Glutamatergic neuron (in vitro differentiated cells): ENCODE data around the gene VKORC1L1. TPM values are rescaled to one million over a fixed set of nuclear protein-coding genes. Genes with fewer than 3 reads are reported as not detected.
"Not testable (repeated sequence)": the region's sequence is repeated elsewhere in the genome, so short reads cannot be mapped to it uniquely, and the experiment has no call there.

ENCODE experiments used
- DNase-seq: peaks from one replicate; pipeline ENCODE4 v3.0.0; 2022
- H3K27ac Mint-ChIP-seq: one replicate; pipeline ENCODE4 v1.8.0; 2020; ENCODE audit warnings: mild to moderate bottlenecking, mixed read lengths, inconsistent platforms; ENCODE audit not compliant: unreplicated experiment
- H3K27me3 Mint-ChIP-seq: one replicate; pipeline ENCODE4 v1.8.0; 2020; ENCODE audit warnings: mild to moderate bottlenecking, moderate library complexity, mixed read lengths, inconsistent platforms; ENCODE audit not compliant: unreplicated experiment
- H3K36me3 Mint-ChIP-seq: one replicate; pipeline ENCODE4 v1.8.0; 2020; ENCODE audit warnings: mild to moderate bottlenecking, mixed read lengths, inconsistent platforms; ENCODE audit not compliant: unreplicated experiment
- H3K4me1 Mint-ChIP-seq: one replicate; pipeline ENCODE4 v1.8.0; 2020; ENCODE audit warnings: mild to moderate bottlenecking, low read depth, mixed read lengths, inconsistent platforms; ENCODE audit not compliant: unreplicated experiment
- H3K4me3 Mint-ChIP-seq: one replicate; pipeline ENCODE4 v1.8.0; 2020; ENCODE audit warnings: mild to moderate bottlenecking, mixed read lengths, inconsistent platforms; ENCODE audit not compliant: unreplicated experiment
- H3K9me3 Mint-ChIP-seq: one replicate; pipeline ENCODE4 v1.8.0; 2020; ENCODE audit warnings: mild to moderate bottlenecking, moderate library complexity, mixed read lengths, inconsistent platforms; ENCODE audit not compliant: unreplicated experiment
- CTCF ChIP-seq: fragments of 200-600 bp; sonication (generic); IDR thresholded peaks from one replicate; pipeline ENCODE4 v1.5.0; 2021; ENCODE audit not compliant: partially characterized antibody, unreplicated experiment
- long read RNA-seq: library from polyadenylated mRNA; unstranded; transcript quantifications from one replicate; pipeline ENCODE4 v2.0.0, GENCODE V29; 2020; ENCODE audit not compliant: unreplicated experiment
- total RNA-seq: library from RNA; stranded (reverse); fragmentation: NEBNext Ultra II Directional; extraction: Animal tissue kit (Norgen Biotek cat#: 25700); gene quantifications from one replicate; pipeline ENCODE4 v1.2.1, GENCODE V29; 2021; ENCODE audit not compliant: unreplicated experiment

VKORC1L1 gene
- 17.0 TPM for total RNA-seq
- long read RNA-seq, full-length matches to known transcripts, result 2 of 2 reads
- long read RNA-seq, partial matches to known transcripts, result 0 of 2 reads
- long read RNA-seq, other reads (novel, unspliced or antisense), result 0 of 2 reads

DNA sequence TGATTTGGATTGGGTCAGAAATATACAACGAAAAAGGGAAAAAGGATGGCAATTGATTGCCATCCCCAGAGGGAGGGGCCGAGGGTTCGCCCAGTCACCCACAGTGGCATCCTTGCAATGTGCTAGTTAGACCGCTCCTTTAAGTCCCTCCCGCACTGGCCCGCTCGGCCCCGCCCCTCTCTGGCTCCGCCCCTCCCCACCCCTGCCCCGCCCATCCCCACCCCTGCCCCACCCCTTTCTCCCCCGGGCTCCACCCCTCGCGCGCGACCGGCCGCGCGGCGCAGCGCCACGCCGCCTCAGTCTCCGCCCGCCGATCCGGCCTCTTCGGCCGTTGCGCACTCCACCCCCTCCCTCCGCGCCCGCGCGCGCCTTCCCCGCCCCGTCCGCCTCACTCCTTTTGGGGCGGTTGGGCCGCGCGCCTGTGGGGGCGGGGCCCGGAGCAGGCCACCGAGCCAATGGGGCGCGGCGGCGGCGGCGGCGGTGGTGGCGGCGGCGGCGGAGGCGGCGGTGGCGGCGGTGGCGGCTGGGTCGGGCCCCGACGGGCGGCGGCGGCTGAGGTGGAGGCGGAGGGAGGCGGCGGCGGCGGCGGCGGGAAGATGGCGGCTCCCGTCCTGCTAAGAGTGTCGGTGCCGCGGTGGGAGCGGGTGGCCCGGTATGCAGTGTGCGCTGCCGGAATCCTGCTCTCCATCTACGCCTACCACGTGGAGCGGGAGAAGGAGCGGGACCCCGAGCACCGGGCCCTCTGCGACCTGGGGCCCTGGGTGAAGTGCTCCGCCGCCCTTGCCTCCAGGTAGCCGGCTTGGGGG is at the start of gene VKORC1L1:
VKORC1L1 (plus strand) TSS at position 299 of the 806 bp plus-strand sequence; CDS start at position 597, 298 bp downstream.
- Mint-ChIP-seq H3K27ac (no peak within 1 kb of the TSS), H3K4me1 (peaks cover 1% of the 10 kb centered on the region), H3K4me3 (peak within 1 kb of the TSS; percentile 93), H3K36me3 (no peaks in the 10 kb centered on the region), H3K27me3 (peaks cover 6% of the 10 kb centered on the region), H3K9me3 (peaks cover 1% of the 10 kb centered on the region)
- TF ChIP-seq CTCF, result no peak
- peak; percentile 97 for DNase-seq

GRCh38 chr7:65827366-65827765 is 45.5 kb upstream of the VKORC1L1 start:
- H3K9me3 Mint-ChIP-seq, result peaks cover 2% of the 10 kb centered on the region
- H3K36me3 Mint-ChIP-seq, result no peaks in the 10 kb centered on the region
- H3K4me1 Mint-ChIP-seq, result no peaks in the 10 kb centered on the region
- no peak overlapping the region for H3K27ac Mint-ChIP-seq
- no peak for TF ChIP-seq CTCF
- H3K27me3 Mint-ChIP-seq, result no peaks in the 10 kb centered on the region
- H3K4me3 Mint-ChIP-seq, result no peak overlapping the region
- no peak for DNase-seq

- H3K27me3 Mint-ChIP-seq, result no peaks in the 10 kb centered on the region
- peaks cover 2% of the 10 kb centered on the region for H3K9me3 Mint-ChIP-seq
- H3K4me3 Mint-ChIP-seq, result no peak overlapping the region
- H3K4me1 Mint-ChIP-seq, result no peaks in the 10 kb centered on the region
- DNase-seq, result no peak
- H3K27ac Mint-ChIP-seq, result peak overlapping the region; percentile 40
- TF ChIP-seq CTCF, result no peak
- H3K36me3 Mint-ChIP-seq, result no peaks in the 10 kb centered on the region
Measured at GRCh38 chr7:65832281-65832680, 40.6 kb upstream of the VKORC1L1 start.

DNA sequence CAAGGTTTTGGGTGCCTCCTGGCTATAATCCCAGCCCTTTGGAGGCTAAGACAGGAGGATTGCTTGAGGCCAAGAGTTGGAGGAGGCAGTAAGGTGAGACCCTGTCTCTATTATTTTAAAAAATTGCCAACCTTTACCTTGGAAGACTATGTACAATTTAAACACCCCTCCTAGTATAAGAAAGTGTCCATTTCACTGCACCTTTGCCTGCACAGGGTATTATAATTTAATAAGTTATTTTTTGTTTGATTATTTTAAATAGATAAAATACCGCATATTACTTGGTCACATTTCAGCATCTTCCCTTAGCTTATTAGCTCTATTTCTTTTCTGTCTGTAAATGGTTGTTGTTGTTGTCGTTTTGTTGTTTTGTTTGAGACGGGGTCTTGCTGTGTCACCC is 36.2 kb upstream of the VKORC1L1 start:
- DNase-seq, H3K4me3 Mint-ChIP-seq, H3K4me1 Mint-ChIP-seq, H3K27ac Mint-ChIP-seq, H3K9me3 Mint-ChIP-seq: not testable (repeated sequence)
- peaks cover 24% of the 10 kb centered on the region for H3K36me3 Mint-ChIP-seq
- peaks cover 15% of the 10 kb centered on the region for H3K27me3 Mint-ChIP-seq

GRCh38 chr7:65837541-65837956 is 35.3 kb upstream of the VKORC1L1 start:
- H3K27me3 Mint-ChIP-seq, result peaks cover 15% of the 10 kb centered on the region
- not testable (repeated sequence) for H3K27ac Mint-ChIP-seq, H3K4me1 Mint-ChIP-seq, H3K9me3 Mint-ChIP-seq, H3K4me3 Mint-ChIP-seq, DNase-seq
- H3K36me3 Mint-ChIP-seq, result peaks cover 30% of the 10 kb centered on the region

GRCh38 chr7:65839846-65840245 is 33.0 kb upstream of the VKORC1L1 start:
- TF ChIP-seq CTCF, result no peak
- H3K4me3 Mint-ChIP-seq, result no peak overlapping the region
- H3K36me3 Mint-ChIP-seq, result peaks cover 30% of the 10 kb centered on the region
- peaks cover 15% of the 10 kb centered on the region for H3K27me3 Mint-ChIP-seq
- peaks cover 8% of the 10 kb centered on the region for H3K9me3 Mint-ChIP-seq
- no peak for DNase-seq
- no peaks in the 10 kb centered on the region for H3K4me1 Mint-ChIP-seq
- no peak overlapping the region for H3K27ac Mint-ChIP-seq
